MM.1S (cell line): ENCODE measurements around the gene GRIK2.
"Not testable (repeated sequence)": the region's sequence is repeated elsewhere in the genome, so short reads cannot be mapped to it uniquely, and the experiment has no call there.

Source experiments
- DNase-seq: peaks from one replicate; pipeline ENCODE4 v3.0.0-alpha.2; 2015
- H2AFZ ChIP-seq: fragments of 300-600 bp; sonication (generic); 2 replicates; pipeline ENCODE4 v1.6.0; 2016; ENCODE audit warnings: antibody characterized with exemption, low read length
- H3F3A ChIP-seq: fragments of 300-600 bp; sonication (generic); 2 replicates; pipeline ENCODE4 v1.6.1; 2016; ENCODE audit warnings: mild to moderate bottlenecking, antibody characterized with exemption, low read length, moderate library complexity, mixed read lengths; ENCODE audit not compliant: insufficient read depth
- H3K27ac ChIP-seq: fragments of 300-600 bp; sonication (generic); 2 replicates; pipeline ENCODE4 v1.5.1; 2016; ENCODE audit warnings: mild to moderate bottlenecking, low read length
- H3K27me3 ChIP-seq: fragments of 300-600 bp; sonication (generic); replicated peaks from 2 replicates; pipeline ENCODE4 v1.6.0; 2016; ENCODE audit warnings: low read length; ENCODE audit not compliant: insufficient read depth
- H3K36me3 ChIP-seq: fragments of 300-600 bp; sonication (generic); replicated peaks from 2 replicates; pipeline ENCODE4 v1.6.1; 2016; ENCODE audit warnings: mild to moderate bottlenecking, low read length, mixed read lengths; ENCODE audit not compliant: insufficient read depth
- H3K4me1 ChIP-seq: fragments of 300-600 bp; sonication (generic); 2 replicates; pipeline ENCODE4 v1.6.1; 2016; ENCODE audit warnings: low read length, mixed read lengths
- H3K4me2 ChIP-seq: fragments of 300-600 bp; sonication (generic); 2 replicates; pipeline ENCODE4 v1.6.0; 2016; ENCODE audit warnings: low read depth, low read length
- H3K4me3 ChIP-seq: fragments of 300-600 bp; sonication (generic); 2 replicates; pipeline ENCODE4 v1.5.1; 2016; ENCODE audit warnings: low read length, mixed read lengths
- H3K79me2 ChIP-seq: fragments of 300-600 bp; sonication (generic); 2 replicates; pipeline ENCODE4 v1.6.1; 2016; ENCODE audit warnings: mixed run types, low read length, mixed read lengths
- H3K9ac ChIP-seq: fragments of 300-600 bp; sonication (generic); 2 replicates; pipeline ENCODE4 v1.6.1; 2016; ENCODE audit warnings: low read length, mixed read lengths
- H3K9me2 ChIP-seq: fragments of 300-600 bp; sonication (generic); replicated peaks from 2 replicates; pipeline ENCODE4 v1.6.1; 2016; ENCODE audit warnings: mild to moderate bottlenecking, low read length, mixed read lengths; ENCODE audit not compliant: insufficient read depth
- H3K9me3 ChIP-seq: fragments of 300-600 bp; sonication (generic); replicated peaks from 2 replicates; pipeline ENCODE4 v1.6.1; 2016; ENCODE audit warnings: mild to moderate bottlenecking, low read length, mixed read lengths; ENCODE audit not compliant: insufficient read depth
- H4K20me1 ChIP-seq: fragments of 300-600 bp; sonication (generic); 2 replicates; pipeline ENCODE4 v1.6.1; 2016; ENCODE audit warnings: mild to moderate bottlenecking, low read length, moderate library complexity, mixed read lengths; ENCODE audit not compliant: insufficient read depth
- CTCF ChIP-seq: fragments of 300-600 bp; sonication (generic); IDR thresholded peaks from 2 replicates; pipeline ENCODE4 v1.5.1; 2016; ENCODE audit warnings: antibody characterized with exemption, low read length, mixed read lengths
- EZH2 ChIP-seq: fragments of 300-600 bp; sonication (generic); optimal IDR thresholded peaks from 2 replicates; pipeline ENCODE3; 2017; ENCODE audit warnings: low read depth, mild to moderate bottlenecking, antibody characterized with exemption, low read length, mixed read lengths
- EZH2phosphoT487 ChIP-seq: fragments of 300-600 bp; sonication (generic); IDR thresholded peaks from 2 replicates; pipeline ENCODE4 v1.6.1; 2018; ENCODE audit warnings: antibody characterized with exemption, low read length

The GRIK2 gene

DNA sequence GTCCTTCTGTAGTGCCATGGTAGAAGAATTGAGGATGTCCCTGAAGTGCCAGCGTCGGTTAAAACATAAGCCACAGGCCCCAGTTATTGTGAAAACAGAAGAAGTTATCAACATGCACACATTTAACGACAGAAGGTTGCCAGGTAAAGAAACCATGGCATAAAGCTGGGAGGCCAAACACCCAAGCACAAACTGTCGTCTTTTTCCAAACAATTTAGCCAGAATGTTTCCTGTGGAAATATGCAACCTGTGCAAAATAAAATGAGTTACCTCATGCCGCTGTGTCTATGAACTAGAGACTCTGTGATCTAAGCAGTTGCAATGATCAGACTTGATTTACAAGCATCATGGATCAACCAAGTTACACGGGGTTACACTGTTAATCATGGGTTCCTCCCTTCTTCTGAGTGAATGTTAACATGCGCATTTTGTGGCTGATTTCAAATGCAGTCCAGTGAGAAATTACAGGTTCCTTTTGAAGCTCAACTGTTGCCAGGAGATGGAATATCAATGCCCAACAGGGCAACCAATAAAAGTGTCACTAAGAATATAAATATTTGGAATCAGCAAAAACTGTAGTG is 674.9 kb downstream of the GRIK2 start:
- Histone ChIP-seq H3K36me3 (no peaks in the 10 kb centered on the region), H3K9ac (no peak overlapping the region), H2AFZ (no peak overlapping the region), H3K27me3 (no peaks in the 10 kb centered on the region), H3K9me2 (no peaks in the 10 kb centered on the region), H3F3A (no peaks in the 10 kb centered on the region), H3K4me2 (no peak overlapping the region), H4K20me1 (no peaks in the 10 kb centered on the region), H3K79me2 (no peaks in the 10 kb centered on the region), H3K27ac (no peak overlapping the region), H3K4me1 (no peaks in the 10 kb centered on the region), H3K9me3 (no peaks in the 10 kb centered on the region), H3K4me3 (no peak overlapping the region)
- no peak for TF ChIP-seq EZH2
- TF ChIP-seq CTCF: no peak
- no peak for DNase-seq

GRCh38 chr6:102075539-102075938 is 682.0 kb downstream of the GRIK2 start:
- H3K4me1 ChIP-seq: no peaks in the 10 kb centered on the region
- no peaks in the 10 kb centered on the region for H3F3A ChIP-seq
- H3K9ac ChIP-seq: no peak overlapping the region
- no peaks in the 10 kb centered on the region for H3K36me3 ChIP-seq
- H4K20me1 ChIP-seq: no peaks in the 10 kb centered on the region
- no peaks in the 10 kb centered on the region for H3K79me2 ChIP-seq
- no peaks in the 10 kb centered on the region for H3K9me3 ChIP-seq
- no peaks in the 10 kb centered on the region for H3K27me3 ChIP-seq
- no peaks in the 10 kb centered on the region for H3K9me2 ChIP-seq
- DNase-seq: no peak
- H3K4me2 ChIP-seq: no peak overlapping the region
- no peak overlapping the region for H2AFZ ChIP-seq
- no peak overlapping the region for H3K4me3 ChIP-seq
- TF ChIP-seq EZH2phosphoT487 (no peak), CTCF (no peak)
- H3K27ac ChIP-seq: no peak overlapping the region

DNA sequence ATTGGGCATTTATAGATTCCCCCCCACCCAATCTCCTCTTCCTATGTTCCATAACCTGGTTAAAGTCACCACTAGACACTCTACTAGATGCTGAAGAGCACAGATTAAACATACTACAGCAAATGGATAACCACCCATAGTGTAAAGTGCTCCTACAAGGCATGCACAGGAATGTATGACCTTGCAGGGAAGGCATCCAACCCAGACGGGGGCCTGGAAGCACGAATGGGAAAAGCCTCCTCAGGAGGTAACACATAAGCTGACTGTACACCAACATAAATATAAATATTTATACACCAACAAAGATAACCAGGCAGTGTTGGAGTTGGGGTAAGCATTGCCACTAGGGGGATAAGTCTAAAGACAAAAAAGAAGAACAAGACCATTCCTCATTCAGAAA is 691.7 kb downstream of the GRIK2 start:
- H3K27me3 ChIP-seq: no peaks in the 10 kb centered on the region
- H3K4me1 ChIP-seq: no peaks in the 10 kb centered on the region
- H3K36me3 ChIP-seq: no peaks in the 10 kb centered on the region
- H3K9me2 ChIP-seq: no peaks in the 10 kb centered on the region
- no peak overlapping the region for H3K4me3 ChIP-seq
- no peak for DNase-seq
- TF ChIP-seq EZH2 (no peak), CTCF (no peak), EZH2phosphoT487 (no peak)
- no peaks in the 10 kb centered on the region for H3F3A ChIP-seq
- H3K9ac ChIP-seq: no peak overlapping the region
- H4K20me1 ChIP-seq: no peaks in the 10 kb centered on the region
- H3K27ac ChIP-seq: no peak overlapping the region
- no peaks in the 10 kb centered on the region for H3K79me2 ChIP-seq
- H3K9me3 ChIP-seq: no peaks in the 10 kb centered on the region
- H2AFZ ChIP-seq: no peak overlapping the region
- H3K4me2 ChIP-seq: no peak overlapping the region

GRCh38 chr6:102088160-102088559 is 694.7 kb downstream of the GRIK2 start:
- not testable (repeated sequence) for H3K4me3 ChIP-seq, H3K4me1 ChIP-seq, H2AFZ ChIP-seq, H3F3A ChIP-seq, H3K27me3 ChIP-seq, DNase-seq, H3K36me3 ChIP-seq, H3K79me2 ChIP-seq, H3K9ac ChIP-seq, H3K9me3 ChIP-seq, H4K20me1 ChIP-seq, H3K4me2 ChIP-seq, H3K9me2 ChIP-seq, H3K27ac ChIP-seq
